Stimulated activated CD8-positive, alpha-beta memory T cell treated with anti-CD3 and anti-CD28 coated beads, Interleukin-4, amount 100 ng/mL, for 1 hour (primary cell): ENCODE measurements around the gene CACNB3.

Source experiments
- DNase-seq, 2 donors: peaks; one replicate each; pipeline ENCODE4 v3.0.0-alpha.2; 2020; ENCODE audit warnings: low read depth in 2 of 2, low spot score in 1 of 2

Gene CACNB3

GRCh38 chr12:48817873-48818830 is at the start of gene CACNB3:
TSS of gene CACNB3 (plus strand) at chr12:48818496. CDS start at chr12:48818930, 434 bp downstream.
- peak; percentile 49 to 57 for DNase-seq

GRCh38 chr12:48768736-48769135 is 49.6 kb upstream of the CACNB3 start:
- no peak for DNase-seq

- no peak for DNase-seq
These were observed 47.5 kb upstream of the CACNB3 start for GRCh38 chr12:48770756-48771155.

GRCh38 chr12:48771588-48772112 is 46.6 kb upstream of the CACNB3 start:
- DNase-seq, result no peak

- no peak for DNase-seq
These were observed 44.6 kb upstream of the CACNB3 start for GRCh38 chr12:48773686-48774085.

- DNase-seq, result no peak
These were observed 43.8 kb upstream of the CACNB3 start for GRCh38 chr12:48774516-48774915.

GRCh38 chr12:48775299-48775698 is 43.0 kb upstream of the CACNB3 start:
- no peak for DNase-seq

GRCh38 chr12:48775991-48776649 is 42.2 kb upstream of the CACNB3 start:
- DNase-seq, result no peak

GRCh38 chr12:48776956-48777355 is 41.3 kb upstream of the CACNB3 start:
- DNase-seq, result no peak

- no peak for DNase-seq
These were observed 40.5 kb upstream of the CACNB3 start for GRCh38 chr12:48777501-48778400.

GRCh38 chr12:48779869-48780268 is 38.4 kb upstream of the CACNB3 start:
- no peak for DNase-seq

GRCh38 chr12:48780381-48781025 is 37.8 kb upstream of the CACNB3 start:
- DNase-seq, result no peak

GRCh38 chr12:48781750-48782456 is 36.4 kb upstream of the CACNB3 start:
- DNase-seq, result no peak

- DNase-seq, result no peak
These were observed 35.6 kb upstream of the CACNB3 start for GRCh38 chr12:48782457-48783395.

GRCh38 chr12:48783432-48783831 is 34.9 kb upstream of the CACNB3 start:
- DNase-seq, result no peak

GRCh38 chr12:48786591-48787544 is 31.4 kb upstream of the CACNB3 start:
- no peak for DNase-seq

GRCh38 chr12:48787791-48788523 is 30.3 kb upstream of the CACNB3 start:
- DNase-seq, result no peak
